GM12878 (cell line): ENCODE results near the gene CEACAM8. TPM values are rescaled to one million over a fixed set of nuclear protein-coding genes. Genes with fewer than 3 reads are reported as not detected.

ENCODE experiments used
- ATAC-seq: fragments of 200-7000 bp; cut with Tn5 transposase; 3 replicates; pipeline ENCODE4 v1.9.1; 2020; ENCODE audit warnings: mild to moderate bottlenecking, moderate library complexity
- BruUV-seq: library from RNA; stranded (reverse); fragments of 400-500 nt; replicated peaks from 2 replicates; lab custom pipeline; 2021; lab: Mats Ljungman, UMichigan
- CTCF ChIA-PET: fragments of 300-600 bp; sonication (Branson Sonifier 250); formaldehyde crosslinking; extraction: SDS; loops from one replicate; lab custom pipeline; 2021; ENCODE audit warnings: inconsistent platforms; lab: Yijun Ruan, JAX
- POLR2A ChIA-PET: fragments of 350-600 bp; formaldehyde crosslinking; extraction: SDS; loops from one replicate; lab custom pipeline; 2021; ENCODE audit warnings: inconsistent platforms; lab: Charles Lee
- RAD21 ChIA-PET: fragments of 300-600 bp; sonication (Branson Sonifier 250); formaldehyde crosslinking; loops from one replicate; lab custom pipeline; 2023; ENCODE audit warnings: antibody characterized with exemption; ENCODE audit not compliant: unreplicated experiment; lab: Charles Lee
- SMC1A ChIA-PET: fragments of 300-600 bp; sonication (Branson Sonifier 250); formaldehyde crosslinking; loops from one replicate; lab custom pipeline; 2023; ENCODE audit not compliant: unreplicated experiment, uncharacterized antibody; lab: Charles Lee
- DNase-seq: peaks from one replicate; pipeline ENCODE4 v3.0.0-alpha.2; 2011; ENCODE audit warnings: low read depth, low spot score
- FAIRE-seq: peaks from 3 replicates; lab custom pipeline; 2011; peaks lifted over from hg19 to GRCh38; lab: Jason Lieb, UNC
- H2AFZ ChIP-seq: 2 replicates; pipeline ENCODE4 v1.6.0; 2011; ENCODE audit warnings: low read depth, low read length, control low read depth; ENCODE audit not compliant: control insufficient read depth
- H3K27ac ChIP-seq: 2 replicates; pipeline ENCODE4 v1.5.1; 2011; ENCODE audit warnings: control low read depth; ENCODE audit not compliant: control insufficient read depth, insufficient read depth
- H3K27me3 ChIP-seq, 2 experiments: replicated peaks in 1 of 2; 2 replicates each; pipeline versions ENCODE4 v1.6.0 to v1.6.1; 2011; ENCODE audit warnings: low read length in 1 of 2; ENCODE audit not compliant: control insufficient read depth in 2 of 2, insufficient read depth in 2 of 2
- H3K36me3 ChIP-seq, 2 experiments: 2 replicates each; pipeline ENCODE4 v1.5.1; 2011; ENCODE audit warnings: low read length in 1 of 2; ENCODE audit not compliant: control insufficient read depth in 2 of 2, insufficient read depth in 2 of 2
- H3K4me1 ChIP-seq: 2 replicates; pipeline ENCODE4 v1.6.1; 2011; ENCODE audit warnings: mild to moderate bottlenecking, low read length, moderate library complexity, mixed read lengths; ENCODE audit not compliant: control insufficient read depth, insufficient read depth
- H3K4me2 ChIP-seq: 2 replicates; pipeline ENCODE4 v1.6.0; 2011; ENCODE audit warnings: control low read depth; ENCODE audit not compliant: control insufficient read depth, insufficient read depth
- H3K4me3 ChIP-seq: fragments of 200-600 bp; sonication (generic); 2 replicates; pipeline ENCODE4 v1.5.1; 2016
- H3K79me2 ChIP-seq: 2 replicates; pipeline ENCODE4 v1.6.0; 2011; ENCODE audit warnings: low read length; ENCODE audit not compliant: control insufficient read depth, insufficient read depth
- H3K9ac ChIP-seq: 2 replicates; pipeline ENCODE4 v1.8.0; 2011; ENCODE audit warnings: low read length, control low read depth, mixed read lengths; ENCODE audit not compliant: control insufficient read depth, insufficient read depth
- H3K9me3 ChIP-seq: replicated peaks from 3 replicates; pipeline ENCODE4 v1.5.1; 2011; ENCODE audit warnings: mild to moderate bottlenecking, low read length; ENCODE audit not compliant: control insufficient read depth, insufficient read depth
- H4K20me1 ChIP-seq: 2 replicates; pipeline ENCODE4 v1.6.0; 2011; ENCODE audit not compliant: control insufficient read depth, insufficient read depth
- ASH2L ChIP-seq: fragments of 300-600, 200-600 bp; sonication (generic); IDR thresholded peaks from 2 replicates; pipeline ENCODE4 v1.6.1; 2017; ENCODE audit warnings: low read depth, mild to moderate bottlenecking, borderline replicate concordance
- ATF3 ChIP-seq: IDR thresholded peaks from 2 replicates; pipeline ENCODE4 v1.6.1; 2011; ENCODE audit warnings: low read depth, mild to moderate bottlenecking, low read length, moderate library complexity, borderline replicate concordance; ENCODE audit errors: extremely low read depth
- ATF7 ChIP-seq: fragments of 450-650 bp; IDR thresholded peaks from 2 replicates; pipeline ENCODE4 v1.6.1; 2016; ENCODE audit warnings: low read depth, mild to moderate bottlenecking
- BCL11A ChIP-seq: IDR thresholded peaks from 2 replicates; pipeline ENCODE4 v1.6.1; 2011; ENCODE audit warnings: low read depth, low read length
- CTCF ChIP-seq, 3 experiments: IDR thresholded peaks in 2 of 3; conservative IDR thresholded peaks in 1 of 3; 2 replicates each; pipeline ENCODE4 v1.5.1; 2011; ENCODE audit warnings: low read depth in 3 of 3, low read length in 3 of 3, mild to moderate bottlenecking in 3 of 3, control low read depth in 2 of 3, moderate library complexity in 2 of 3, inconsistent platforms in 1 of 3, mixed read lengths in 1 of 3; ENCODE audit not compliant: control insufficient read depth in 2 of 3, insufficient read depth in 1 of 3; ENCODE audit errors: extremely low read depth in 1 of 3
- EGR1 ChIP-seq, 2 experiments: IDR thresholded peaks; 1 replicate in 1 of 2; 2 replicates in 1 of 2; pipeline ENCODE4 v1.6.1; 2011 to 2012; ENCODE audit warnings: low read depth in 2 of 2, low read length in 2 of 2, borderline replicate concordance in 1 of 2, mild to moderate bottlenecking in 1 of 2, moderate library complexity in 1 of 2
- GATAD2B ChIP-seq: fragments of 450-650 bp; conservative IDR thresholded peaks from 2 replicates; pipeline ENCODE4 v1.6.1; 2017; ENCODE audit warnings: low read depth, mild to moderate bottlenecking, moderate library complexity
- HSF1 ChIP-seq: fragments of 150-350 bp; IDR thresholded peaks from 2 replicates; pipeline ENCODE4 v1.6.1; 2014; ENCODE audit warnings: mild to moderate bottlenecking, low read depth, low read length
- IRF5 ChIP-seq: fragments of 450-650 bp; IDR thresholded peaks from 2 replicates; pipeline ENCODE4 v1.6.1; 2017; ENCODE audit warnings: borderline replicate concordance
- MEF2A ChIP-seq: IDR thresholded peaks from 2 replicates; pipeline ENCODE4 v1.6.1; 2011; ENCODE audit warnings: low read depth, mild to moderate bottlenecking, low read length, moderate library complexity; ENCODE audit not compliant: insufficient read depth
- RAD21 ChIP-seq: IDR thresholded peaks from 2 replicates; pipeline ENCODE4 v1.6.1; 2011; ENCODE audit warnings: mild to moderate bottlenecking, low read depth, low read length, moderate library complexity; ENCODE audit not compliant: insufficient read depth
- RUNX3 ChIP-seq: IDR thresholded peaks from 2 replicates; pipeline ENCODE4 v1.6.1; 2012; ENCODE audit warnings: low read length, inconsistent platforms
- SMC3 ChIP-seq: IDR thresholded peaks from 2 replicates; pipeline ENCODE4 v1.6.1; 2011; ENCODE audit warnings: low read length, improper control_type of control experiment, borderline replicate concordance
- SREBF1 ChIP-seq: IDR thresholded peaks from 2 replicates; pipeline ENCODE4 v1.6.1; 2012; ENCODE audit warnings: mild to moderate bottlenecking, low read length
- SREBF2 ChIP-seq: IDR thresholded peaks from 2 replicates; pipeline ENCODE4 v1.6.1; 2012; ENCODE audit warnings: mild to moderate bottlenecking, low read length
- SRF ChIP-seq, 2 experiments: IDR thresholded peaks; 2 replicates each; pipeline ENCODE4 v1.6.1; 2011; ENCODE audit warnings: low read depth in 2 of 2, low read length in 2 of 2, mild to moderate bottlenecking in 1 of 2, moderate library complexity in 1 of 2
- TBL1XR1 ChIP-seq: IDR thresholded peaks from 2 replicates; pipeline ENCODE4 v1.6.1; 2012; ENCODE audit warnings: low read depth, low read length, improper control_type of control experiment
- WGBS: methylation state at CpG from one replicate; pipeline ENCODE4 v1.1.6; 2016; ENCODE audit warnings: low lambda C conversion rate; ENCODE audit not compliant: insufficient replicate concordance, insufficient coverage; ENCODE audit errors: missing lambda C conversion rate; 5-methylcytosine and 5-hydroxymethylcytosine counted together
- in situ Hi-C: fragments of 300-500 bp; cut with MboI; formaldehyde crosslinking; loops from 9 replicates; pipeline ENCODE4 v1.14.3; 2018; ENCODE audit warnings: mixed read lengths
- intact Hi-C: fragments of 100-400 bp; cut with micrococcal nuclease; formaldehyde crosslinking; loops from one replicate; pipeline ENCODE4 v1.14.2; 2022; ENCODE audit not compliant: unreplicated experiment
- polyA plus RNA-seq, 11 experiments: library from polyadenylated mRNA; depleted of rRNA in 4 of 11; unstranded in 6 of 11; stranded (reverse) in 5 of 11; fragments of >200 nt; fragmentation: Nextera tagmentation in 4 of 11; fragmentation: Illumina TruSeq in 1 of 11; extraction: Ambion mirVana in 4 of 11; extraction: Trizol in 1 of 11; gene quantifications; 1 replicate in 1 of 11; 2 replicates in 10 of 11; pipeline versions ENCODE4 v1.2.1 to v1.2.3, GENCODE V29; 2011 to 2016; ENCODE audit warnings: inconsistent platforms in 2 of 11, missing spikeins in 2 of 11, low read depth in 1 of 11
- total RNA-seq, 4 experiments: library from RNA; depleted of rRNA in 3 of 4; stranded (reverse); fragments of >200 nt in 3 of 4; fragmentation: Illumina TruSeq in 1 of 4; extraction: Trizol in 1 of 4; gene quantifications; 2 replicates each; pipeline versions ENCODE4 v1.2.1 to v1.2.3, GENCODE V29; 2013 to 2021
- TF ChIP-seq, protein P1 (sequence below): IDR thresholded peaks from 2 replicates; pipeline ENCODE4 v1.6.1; 2012; ENCODE audit warnings: low read depth, low read length, improper control_type of control experiment

The CEACAM8 gene
- total and polyA plus RNA-seq, 10 of the 15 experiments (the other 5 are each of a cell fraction or from before 2014, with no cell fraction given): 0.06 TPM; not detected in 9

DNA sequence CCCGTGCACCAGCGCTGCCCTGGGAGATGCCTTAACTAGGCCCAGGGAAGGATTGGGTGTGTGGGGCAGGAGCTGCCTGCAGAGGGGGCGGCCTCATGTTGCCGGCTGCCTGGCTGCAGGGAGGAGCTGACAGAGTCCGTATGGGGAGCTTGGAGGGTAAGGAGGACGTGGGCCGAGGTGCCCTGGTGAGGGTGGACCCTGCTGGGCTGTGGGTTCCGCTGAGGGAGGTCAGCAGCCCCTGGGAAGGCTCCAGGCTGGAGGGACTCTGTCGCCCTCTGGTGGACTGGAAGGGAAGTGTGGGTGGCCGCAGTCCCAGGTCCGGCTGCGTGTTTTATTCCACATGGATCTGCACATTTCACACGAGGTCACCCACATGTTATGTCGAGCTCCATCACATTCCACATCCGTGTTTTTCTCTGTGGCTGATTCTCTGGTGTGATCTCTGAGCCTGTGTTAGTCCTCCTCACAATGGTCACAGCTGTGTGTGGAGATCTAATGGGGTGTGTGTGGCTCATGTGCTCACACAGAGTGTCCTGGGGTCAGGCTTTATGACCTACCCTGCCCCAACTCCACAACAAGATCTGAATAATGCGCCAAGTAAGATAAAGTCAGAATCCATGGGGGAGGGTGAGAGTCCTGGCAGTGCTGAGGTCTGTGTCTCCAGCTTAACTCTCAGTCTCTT lies 1.8 kb upstream of the CEACAM8 start:
- Histone ChIP-seq H4K20me1 (no peaks in the 10 kb centered on the region), H3K4me2 (no peak overlapping the region), H3K36me3 (no peaks in the 10 kb centered on the region), H3K4me3 (no peak overlapping the region), H3K79me2 (no peaks in the 10 kb centered on the region), H3K27ac (no peak overlapping the region), H3K4me1 (no peaks in the 10 kb centered on the region), H3K27me3 (peaks cover 0 to 4% of the 10 kb centered on the region in 2 experiments; a peak in 1 of 4 replicates), H3K9me3 (no peaks in the 10 kb centered on the region), H2AFZ (no peak overlapping the region), H3K9ac (no peak overlapping the region)
- peak; percentile 75 for FAIRE-seq
- 8% methylated on average over 16 of the region's 16 CpGs for WGBS
- in situ Hi-C loops (no loop called here), intact Hi-C loops (loop anchor here (1.0 kb wide), 2 partner anchors 33 to 146 kb away; no protein-coding TSS in a partner anchor)
- CTCF ChIA-PET: interaction anchor here (0.6 to 3.3 kb wide), 14 partner anchors 9 to 162 kb away, joined by 3 to 31 read pairs (median 4); no protein-coding TSS in a partner anchor
- RAD21 ChIA-PET: no interaction called here
- SMC1A ChIA-PET: interaction anchor here (1.1 kb wide), 2 partner anchors 30 to 147 kb away, joined by 4 to 5 read pairs; no protein-coding TSS in a partner anchor
- ATAC-seq: peak; percentile 83
- BruUV-seq: no TSS peak
- no peak for DNase-seq
- POLR2A ChIA-PET: no interaction called here
- TF ChIP-seq ASH2L: no peak
- TF ChIP-seq MEF2A: no peak
- no peak for TF ChIP-seq TBL1XR1
- no peak for TF ChIP-seq GATAD2B
- TF ChIP-seq RAD21: peak; percentile 57
- no peak for TF ChIP-seq ATF3
- peak; percentile 59 for TF ChIP-seq SMC3
- no peak for TF ChIP-seq SREBF1
- no peak for TF ChIP-seq BCL11A
- TF ChIP-seq HSF1: no peak
- TF ChIP-seq CTCF (IDR thresholded peaks at IDR 0.05 in 2 of 3, conservative IDR thresholded peaks at IDR 0.05 in 1 of 3; ENCODE audit: control insufficient read depth in 2 of 3, extremely low read depth in 1 of 3, insufficient read depth in 1 of 3, low read depth in 3 of 3, low read length in 3 of 3): peak; percentile 80 to 96 (median 91)
- 0 out of 2 replicates have a peak, but pooled peaks have one; percentile 13 for TF ChIP-seq RUNX3
- no peak for TF ChIP-seq SREBF2
- TF ChIP-seq EGR1 (IDR thresholded peaks at IDR 0.05; ENCODE audit: borderline replicate concordance in 1 of 2, low read depth in 2 of 2, low read length in 2 of 2): no peak
- no peak for TF ChIP-seq IRF5
- TF ChIP-seq SRF (IDR thresholded peaks at IDR 0.05; ENCODE audit: low read depth in 2 of 2, low read length in 2 of 2): no peak
- TF ChIP-seq, protein P1, sequence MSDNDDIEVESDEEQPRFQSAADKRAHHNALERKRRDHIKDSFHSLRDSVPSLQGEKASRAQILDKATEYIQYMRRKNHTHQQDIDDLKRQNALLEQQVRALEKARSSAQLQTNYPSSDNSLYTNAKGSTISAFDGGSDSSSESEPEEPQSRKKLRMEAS: no peak
- no peak for TF ChIP-seq ATF7
